GM19035 (cell line): ENCODE results near the gene COPZ2.
"Not testable (repeated sequence)": the region's sequence is repeated elsewhere in the genome, so short reads cannot be mapped to it uniquely, and the experiment has no call there.

Experiments used
- ATAC-seq: cut with Tn5 transposase; IDR thresholded peaks from one replicate; pipeline ENCODE4 v1.9.1; 2021; ENCODE audit not compliant: unreplicated experiment

COPZ2 gene

GRCh38 chr17:48037036-48037837 is at the start of gene COPZ2:
COPZ2 (minus strand) TSS chr17:48037797; CDS start chr17:48037777, 20 bp downstream.
- no peak for ATAC-seq

GRCh38 chr17:48084932-48085331 is 47.3 kb upstream of the COPZ2 start:
- no peak for ATAC-seq

GRCh38 chr17:48081858-48082257 is 44.3 kb upstream of the COPZ2 start:
- ATAC-seq: no peak

GRCh38 chr17:48077152-48077551 is 39.6 kb upstream of the COPZ2 start:
- ATAC-seq: not testable (repeated sequence)

- no peak for ATAC-seq
Measured at GRCh38 chr17:48074322-48075081, 36.9 kb upstream of the COPZ2 start.

GRCh38 chr17:48073566-48074094 is 36.0 kb upstream of the COPZ2 start:
- ATAC-seq: not testable (repeated sequence)

GRCh38 chr17:48072811-48073210 is 35.2 kb upstream of the COPZ2 start:
- not testable (repeated sequence) for ATAC-seq

- ATAC-seq: no peak
Measured at GRCh38 chr17:48071654-48072053, 34.1 kb upstream of the COPZ2 start.

GRCh38 chr17:48070195-48070594 is 32.6 kb upstream of the COPZ2 start:
- no peak for ATAC-seq

- ATAC-seq: no peak
Measured at GRCh38 chr17:48068491-48068961, 30.9 kb upstream of the COPZ2 start.

- not testable (repeated sequence) for ATAC-seq
Measured at GRCh38 chr17:48067808-48068207, 30.2 kb upstream of the COPZ2 start.

- no peak for ATAC-seq
Measured at GRCh38 chr17:48067245-48067644, 29.6 kb upstream of the COPZ2 start.

GRCh38 chr17:48066656-48067055 is 29.1 kb upstream of the COPZ2 start:
- no peak for ATAC-seq

- ATAC-seq: no peak
Measured at GRCh38 chr17:48066192-48066591, 28.6 kb upstream of the COPZ2 start.

- ATAC-seq: no peak
Measured at GRCh38 chr17:48064638-48065037, 27.0 kb upstream of the COPZ2 start.

- no peak for ATAC-seq
Measured at GRCh38 chr17:48062273-48062672, 24.7 kb upstream of the COPZ2 start.

- ATAC-seq: no peak
Measured at GRCh38 chr17:48060249-48060648, 22.7 kb upstream of the COPZ2 start.

- ATAC-seq: no peak
Measured at GRCh38 chr17:48059125-48059668, 21.6 kb upstream of the COPZ2 start.

GRCh38 chr17:48058393-48059124 is 21.0 kb upstream of the COPZ2 start:
- no peak for ATAC-seq

- no peak for ATAC-seq
Measured at GRCh38 chr17:48057626-48058025, 20.0 kb upstream of the COPZ2 start.

- no peak for ATAC-seq
Measured at GRCh38 chr17:48056879-48057278, 19.3 kb upstream of the COPZ2 start.
